K562 (cell line): ENCODE data around the gene TRIM14. TPM values are rescaled to one million over a fixed set of nuclear protein-coding genes. Genes with fewer than 3 reads are reported as not detected.

ENCODE experiments used
- DIDO1 ChIP-seq: fragments of 450-650 bp; IDR thresholded peaks from 2 replicates; pipeline ENCODE4 v1.6.1; 2016; ENCODE audit warnings: low read depth, missing biosample characterization, missing genetic modification characterization
- KAT7 ChIP-seq: sonication (generic); formaldehyde crosslinking; IDR thresholded peaks from 2 replicates; pipeline ENCODE4 v1.8.0; 2022; ENCODE audit warnings: missing genetic modification reagents, mild to moderate bottlenecking, borderline replicate concordance
- MEF2D ChIP-seq: conservative IDR thresholded peaks from 2 replicates; pipeline ENCODE4 v1.6.1; 2016; ENCODE audit warnings: low read depth, missing genetic modification characterization, missing compliant biosample characterization
- POLR2A ChIP-seq: fragments of 450-650 bp; conservative IDR thresholded peaks from 2 replicates; pipeline ENCODE4 v1.6.1; 2016
- TAF9B ChIP-seq: fragments of 450-650 bp; IDR thresholded peaks from 2 replicates; pipeline ENCODE4 v1.6.1; 2018; ENCODE audit warnings: mild to moderate bottlenecking; ENCODE audit not compliant: partially characterized antibody
- ZFP30 ChIP-seq: fragments of 250-450 bp; sonication (Bioruptor Pico); IDR thresholded peaks from 2 replicates; pipeline ENCODE4 v1.8.0; 2022; ENCODE audit warnings: moderate library complexity, mild to moderate bottlenecking, inconsistent platforms, borderline replicate concordance
- polyA plus RNA-seq, 8 experiments: library from polyadenylated mRNA; depleted of rRNA in 4 of 8; stranded (reverse) in 5 of 8; unstranded in 3 of 8; fragments of >200 nt; fragmentation: Nextera tagmentation in 2 of 8; fragmentation: Illumina TruSeq in 1 of 8; extraction: Ambion mirVana in 2 of 8; extraction: Trizol in 1 of 8; gene quantifications; 2 replicates each; pipeline versions ENCODE4 v1.2.1 to v1.2.3, GENCODE V29; 2011 to 2014; ENCODE audit warnings: inconsistent platforms in 1 of 8, missing spikeins in 1 of 8
- total RNA-seq, 7 experiments: library from RNA; depleted of rRNA in 6 of 7; stranded (reverse); fragments of >200 nt in 6 of 7; fragmentation: Illumina TruSeq in 2 of 7; extraction: Trizol in 2 of 7; gene quantifications; 2 replicates each; pipeline versions ENCODE4 v1.2.1 to v1.2.3, GENCODE V29; 2011 to 2021; ENCODE audit warnings: low replicate concordance in 1 of 7
- TF ChIP-seq, protein P1 (sequence below): fragments of 450-650 bp; IDR thresholded peaks from 2 replicates; pipeline ENCODE4 v1.6.1; 2017; ENCODE audit warnings: antibody characterized with exemption, mild to moderate bottlenecking
- TF ChIP-seq, protein P2 (sequence below): IDR thresholded peaks from 2 replicates; pipeline ENCODE4 v1.6.1; 2011; ENCODE audit not compliant: insufficient read length; ENCODE audit errors: extremely low read depth
- TF ChIP-seq, protein P3 (sequence below): fragments of 450-650 bp; IDR thresholded peaks from 2 replicates; pipeline ENCODE4 v1.6.1; 2016; ENCODE audit warnings: mild to moderate bottlenecking, moderate library complexity
- TF ChIP-seq, protein P4 (sequence below), 2 experiments: IDR thresholded peaks; 2 replicates each; pipeline ENCODE4 v1.6.1; 2011; ENCODE audit warnings: borderline replicate concordance in 1 of 2, control low read depth in 1 of 2, low read depth in 1 of 2, low read length in 1 of 2, mild to moderate bottlenecking in 1 of 2, mixed read lengths in 1 of 2, moderate library complexity in 1 of 2; ENCODE audit not compliant: insufficient read depth in 1 of 2, insufficient read length in 1 of 2, poor library complexity in 1 of 2, severe bottlenecking in 1 of 2; ENCODE audit errors: extremely low read depth in 1 of 2

Gene TRIM14
- total and polyA plus RNA-seq, 9 of the 15 experiments (the other 6 are each of a cell fraction or from before 2014, with no cell fraction given), result 7.6 to 41.0 (median 17.9) TPM

DNA sequence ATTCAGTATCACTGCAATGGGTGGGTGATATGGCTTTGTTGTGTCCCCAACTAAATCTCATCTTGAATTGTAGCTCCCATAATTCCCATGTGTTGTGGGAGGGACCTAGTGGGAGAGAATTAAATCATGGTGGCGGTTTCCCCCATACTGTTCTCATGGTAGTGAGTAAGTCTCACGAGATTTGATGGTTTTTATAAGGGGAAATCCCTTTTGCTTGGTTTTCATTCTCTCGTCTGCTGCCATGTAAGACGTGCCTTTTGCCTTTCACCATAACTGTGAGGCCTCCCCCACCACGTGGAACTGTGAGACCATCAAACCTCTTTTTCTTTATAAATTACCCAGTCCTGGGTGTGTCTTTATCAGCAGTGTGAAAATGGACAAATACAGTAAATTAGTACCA, 72.0 kb downstream of the TRIM14 start (continued):
- TF ChIP-seq, protein P1, sequence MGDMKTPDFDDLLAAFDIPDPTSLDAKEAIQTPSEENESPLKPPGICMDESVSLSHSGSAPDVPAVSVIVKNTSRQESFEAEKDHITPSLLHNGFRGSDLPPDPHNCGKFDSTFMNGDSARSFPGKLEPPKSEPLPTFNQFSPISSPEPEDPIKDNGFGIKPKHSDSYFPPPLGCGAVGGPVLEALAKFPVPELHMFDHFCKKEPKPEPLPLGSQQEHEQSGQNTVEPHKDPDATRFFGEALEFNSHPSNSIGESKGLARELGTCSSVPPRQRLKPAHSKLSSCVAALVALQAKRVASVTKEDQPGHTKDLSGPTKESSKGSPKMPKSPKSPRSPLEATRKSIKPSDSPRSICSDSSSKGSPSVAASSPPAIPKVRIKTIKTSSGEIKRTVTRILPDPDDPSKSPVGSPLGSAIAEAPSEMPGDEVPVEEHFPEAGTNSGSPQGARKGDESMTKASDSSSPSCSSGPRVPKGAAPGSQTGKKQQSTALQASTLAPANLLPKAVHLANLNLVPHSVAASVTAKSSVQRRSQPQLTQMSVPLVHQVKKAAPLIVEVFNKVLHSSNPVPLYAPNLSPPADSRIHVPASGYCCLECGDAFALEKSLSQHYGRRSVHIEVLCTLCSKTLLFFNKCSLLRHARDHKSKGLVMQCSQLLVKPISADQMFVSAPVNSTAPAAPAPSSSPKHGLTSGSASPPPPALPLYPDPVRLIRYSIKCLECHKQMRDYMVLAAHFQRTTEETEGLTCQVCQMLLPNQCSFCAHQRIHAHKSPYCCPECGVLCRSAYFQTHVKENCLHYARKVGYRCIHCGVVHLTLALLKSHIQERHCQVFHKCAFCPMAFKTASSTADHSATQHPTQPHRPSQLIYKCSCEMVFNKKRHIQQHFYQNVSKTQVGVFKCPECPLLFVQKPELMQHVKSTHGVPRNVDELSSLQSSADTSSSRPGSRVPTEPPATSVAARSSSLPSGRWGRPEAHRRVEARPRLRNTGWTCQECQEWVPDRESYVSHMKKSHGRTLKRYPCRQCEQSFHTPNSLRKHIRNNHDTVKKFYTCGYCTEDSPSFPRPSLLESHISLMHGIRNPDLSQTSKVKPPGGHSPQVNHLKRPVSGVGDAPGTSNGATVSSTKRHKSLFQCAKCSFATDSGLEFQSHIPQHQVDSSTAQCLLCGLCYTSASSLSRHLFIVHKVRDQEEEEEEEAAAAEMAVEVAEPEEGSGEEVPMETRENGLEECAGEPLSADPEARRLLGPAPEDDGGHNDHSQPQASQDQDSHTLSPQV, result peak; percentile 27; the same call in 1 of the 2 replicates
- TF ChIP-seq TAF9B (peak; percentile 26), KAT7 (CRISPR knock-in tag) (no peak), DIDO1 (tag) (0 out of 2 replicates have a peak, but pooled peaks have one; percentile 28), ZFP30 (CRISPR knock-in tag) (no peak), MEF2D (no peak), POLR2A (peak; percentile 83)
- TF ChIP-seq, protein P2, sequence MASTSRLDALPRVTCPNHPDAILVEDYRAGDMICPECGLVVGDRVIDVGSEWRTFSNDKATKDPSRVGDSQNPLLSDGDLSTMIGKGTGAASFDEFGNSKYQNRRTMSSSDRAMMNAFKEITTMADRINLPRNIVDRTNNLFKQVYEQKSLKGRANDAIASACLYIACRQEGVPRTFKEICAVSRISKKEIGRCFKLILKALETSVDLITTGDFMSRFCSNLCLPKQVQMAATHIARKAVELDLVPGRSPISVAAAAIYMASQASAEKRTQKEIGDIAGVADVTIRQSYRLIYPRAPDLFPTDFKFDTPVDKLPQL, result no peak
- TF ChIP-seq, protein P3, sequence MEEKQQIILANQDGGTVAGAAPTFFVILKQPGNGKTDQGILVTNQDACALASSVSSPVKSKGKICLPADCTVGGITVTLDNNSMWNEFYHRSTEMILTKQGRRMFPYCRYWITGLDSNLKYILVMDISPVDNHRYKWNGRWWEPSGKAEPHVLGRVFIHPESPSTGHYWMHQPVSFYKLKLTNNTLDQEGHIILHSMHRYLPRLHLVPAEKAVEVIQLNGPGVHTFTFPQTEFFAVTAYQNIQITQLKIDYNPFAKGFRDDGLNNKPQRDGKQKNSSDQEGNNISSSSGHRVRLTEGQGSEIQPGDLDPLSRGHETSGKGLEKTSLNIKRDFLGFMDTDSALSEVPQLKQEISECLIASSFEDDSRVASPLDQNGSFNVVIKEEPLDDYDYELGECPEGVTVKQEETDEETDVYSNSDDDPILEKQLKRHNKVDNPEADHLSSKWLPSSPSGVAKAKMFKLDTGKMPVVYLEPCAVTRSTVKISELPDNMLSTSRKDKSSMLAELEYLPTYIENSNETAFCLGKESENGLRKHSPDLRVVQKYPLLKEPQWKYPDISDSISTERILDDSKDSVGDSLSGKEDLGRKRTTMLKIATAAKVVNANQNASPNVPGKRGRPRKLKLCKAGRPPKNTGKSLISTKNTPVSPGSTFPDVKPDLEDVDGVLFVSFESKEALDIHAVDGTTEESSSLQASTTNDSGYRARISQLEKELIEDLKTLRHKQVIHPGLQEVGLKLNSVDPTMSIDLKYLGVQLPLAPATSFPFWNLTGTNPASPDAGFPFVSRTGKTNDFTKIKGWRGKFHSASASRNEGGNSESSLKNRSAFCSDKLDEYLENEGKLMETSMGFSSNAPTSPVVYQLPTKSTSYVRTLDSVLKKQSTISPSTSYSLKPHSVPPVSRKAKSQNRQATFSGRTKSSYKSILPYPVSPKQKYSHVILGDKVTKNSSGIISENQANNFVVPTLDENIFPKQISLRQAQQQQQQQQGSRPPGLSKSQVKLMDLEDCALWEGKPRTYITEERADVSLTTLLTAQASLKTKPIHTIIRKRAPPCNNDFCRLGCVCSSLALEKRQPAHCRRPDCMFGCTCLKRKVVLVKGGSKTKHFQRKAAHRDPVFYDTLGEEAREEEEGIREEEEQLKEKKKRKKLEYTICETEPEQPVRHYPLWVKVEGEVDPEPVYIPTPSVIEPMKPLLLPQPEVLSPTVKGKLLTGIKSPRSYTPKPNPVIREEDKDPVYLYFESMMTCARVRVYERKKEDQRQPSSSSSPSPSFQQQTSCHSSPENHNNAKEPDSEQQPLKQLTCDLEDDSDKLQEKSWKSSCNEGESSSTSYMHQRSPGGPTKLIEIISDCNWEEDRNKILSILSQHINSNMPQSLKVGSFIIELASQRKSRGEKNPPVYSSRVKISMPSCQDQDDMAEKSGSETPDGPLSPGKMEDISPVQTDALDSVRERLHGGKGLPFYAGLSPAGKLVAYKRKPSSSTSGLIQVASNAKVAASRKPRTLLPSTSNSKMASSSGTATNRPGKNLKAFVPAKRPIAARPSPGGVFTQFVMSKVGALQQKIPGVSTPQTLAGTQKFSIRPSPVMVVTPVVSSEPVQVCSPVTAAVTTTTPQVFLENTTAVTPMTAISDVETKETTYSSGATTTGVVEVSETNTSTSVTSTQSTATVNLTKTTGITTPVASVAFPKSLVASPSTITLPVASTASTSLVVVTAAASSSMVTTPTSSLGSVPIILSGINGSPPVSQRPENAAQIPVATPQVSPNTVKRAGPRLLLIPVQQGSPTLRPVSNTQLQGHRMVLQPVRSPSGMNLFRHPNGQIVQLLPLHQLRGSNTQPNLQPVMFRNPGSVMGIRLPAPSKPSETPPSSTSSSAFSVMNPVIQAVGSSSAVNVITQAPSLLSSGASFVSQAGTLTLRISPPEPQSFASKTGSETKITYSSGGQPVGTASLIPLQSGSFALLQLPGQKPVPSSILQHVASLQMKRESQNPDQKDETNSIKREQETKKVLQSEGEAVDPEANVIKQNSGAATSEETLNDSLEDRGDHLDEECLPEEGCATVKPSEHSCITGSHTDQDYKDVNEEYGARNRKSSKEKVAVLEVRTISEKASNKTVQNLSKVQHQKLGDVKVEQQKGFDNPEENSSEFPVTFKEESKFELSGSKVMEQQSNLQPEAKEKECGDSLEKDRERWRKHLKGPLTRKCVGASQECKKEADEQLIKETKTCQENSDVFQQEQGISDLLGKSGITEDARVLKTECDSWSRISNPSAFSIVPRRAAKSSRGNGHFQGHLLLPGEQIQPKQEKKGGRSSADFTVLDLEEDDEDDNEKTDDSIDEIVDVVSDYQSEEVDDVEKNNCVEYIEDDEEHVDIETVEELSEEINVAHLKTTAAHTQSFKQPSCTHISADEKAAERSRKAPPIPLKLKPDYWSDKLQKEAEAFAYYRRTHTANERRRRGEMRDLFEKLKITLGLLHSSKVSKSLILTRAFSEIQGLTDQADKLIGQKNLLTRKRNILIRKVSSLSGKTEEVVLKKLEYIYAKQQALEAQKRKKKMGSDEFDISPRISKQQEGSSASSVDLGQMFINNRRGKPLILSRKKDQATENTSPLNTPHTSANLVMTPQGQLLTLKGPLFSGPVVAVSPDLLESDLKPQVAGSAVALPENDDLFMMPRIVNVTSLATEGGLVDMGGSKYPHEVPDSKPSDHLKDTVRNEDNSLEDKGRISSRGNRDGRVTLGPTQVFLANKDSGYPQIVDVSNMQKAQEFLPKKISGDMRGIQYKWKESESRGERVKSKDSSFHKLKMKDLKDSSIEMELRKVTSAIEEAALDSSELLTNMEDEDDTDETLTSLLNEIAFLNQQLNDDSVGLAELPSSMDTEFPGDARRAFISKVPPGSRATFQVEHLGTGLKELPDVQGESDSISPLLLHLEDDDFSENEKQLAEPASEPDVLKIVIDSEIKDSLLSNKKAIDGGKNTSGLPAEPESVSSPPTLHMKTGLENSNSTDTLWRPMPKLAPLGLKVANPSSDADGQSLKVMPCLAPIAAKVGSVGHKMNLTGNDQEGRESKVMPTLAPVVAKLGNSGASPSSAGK, result peak; percentile 50
- TF ChIP-seq, protein P4, sequence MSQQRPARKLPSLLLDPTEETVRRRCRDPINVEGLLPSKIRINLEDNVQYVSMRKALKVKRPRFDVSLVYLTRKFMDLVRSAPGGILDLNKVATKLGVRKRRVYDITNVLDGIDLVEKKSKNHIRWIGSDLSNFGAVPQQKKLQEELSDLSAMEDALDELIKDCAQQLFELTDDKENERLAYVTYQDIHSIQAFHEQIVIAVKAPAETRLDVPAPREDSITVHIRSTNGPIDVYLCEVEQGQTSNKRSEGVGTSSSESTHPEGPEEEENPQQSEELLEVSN (IDR thresholded peaks at IDR 0.05; ENCODE audit: borderline replicate concordance in 1 of 2, extremely low read depth in 1 of 2, insufficient read depth in 1 of 2, insufficient read length in 1 of 2, low read depth in 1 of 2, low read length in 1 of 2, poor library complexity in 1 of 2, severe bottlenecking in 1 of 2), result peak in 1 of 2 experiments; percentile 31
